K562 (cell line): ENCODE data around the gene KIF23. TPM values are rescaled to one million over a fixed set of nuclear protein-coding genes. Genes with fewer than 3 reads are reported as not detected.

ENCODE experiments used
- HDAC3 ChIP-seq: fragments of 450-650 bp; IDR thresholded peaks from 2 replicates; pipeline ENCODE4 v1.6.1; 2018; ENCODE audit warnings: borderline replicate concordance, mild to moderate bottlenecking, moderate library complexity; ENCODE audit not compliant: partially characterized antibody
- MYNN ChIP-seq, 2 experiments: sonication (generic); formaldehyde crosslinking in 1 of 2; IDR thresholded peaks; 2 replicates each; pipeline versions ENCODE4 v1.5.0 to v1.6.1; 2016 to 2020; ENCODE audit warnings: antibody characterized with exemption in 1 of 2, missing genetic modification reagents in 1 of 2
- SIRT6 ChIP-seq: IDR thresholded peaks from one replicate; pipeline ENCODE4 v1.6.1; 2012; ENCODE audit warnings: low read depth, mild to moderate bottlenecking, control low read depth, inconsistent platforms, low read length, moderate library complexity
- U2AF1 ChIP-seq: fragments of 200-400 bp; formaldehyde crosslinking; optimal IDR thresholded peaks from 2 replicates; pipeline ENCODE3; 2017; ENCODE audit warnings: mild to moderate bottlenecking, low read depth, low read length, moderate library complexity
- polyA plus RNA-seq, 8 experiments: library from polyadenylated mRNA; depleted of rRNA in 4 of 8; stranded (reverse) in 5 of 8; unstranded in 3 of 8; fragments of >200 nt; fragmentation: Nextera tagmentation in 2 of 8; fragmentation: Illumina TruSeq in 1 of 8; extraction: Ambion mirVana in 2 of 8; extraction: Trizol in 1 of 8; gene quantifications; 2 replicates each; pipeline versions ENCODE4 v1.2.1 to v1.2.3, GENCODE V29; 2011 to 2014; ENCODE audit warnings: inconsistent platforms in 1 of 8, missing spikeins in 1 of 8
- total RNA-seq, 7 experiments: library from RNA; depleted of rRNA in 6 of 7; stranded (reverse); fragments of >200 nt in 6 of 7; fragmentation: Illumina TruSeq in 2 of 7; extraction: Trizol in 2 of 7; gene quantifications; 2 replicates each; pipeline versions ENCODE4 v1.2.1 to v1.2.3, GENCODE V29; 2011 to 2021; ENCODE audit warnings: low replicate concordance in 1 of 7
- TF ChIP-seq, protein P1 (sequence below): fragments of 250-450 bp; sonication (Bioruptor Pico); IDR thresholded peaks from 2 replicates; pipeline ENCODE4 v1.5.1; 2021; ENCODE audit warnings: mild to moderate bottlenecking
- TF ChIP-seq, protein P2 (sequence below): fragments of 250-450 bp; sonication (Bioruptor Pico); IDR thresholded peaks from 2 replicates; pipeline ENCODE4 v1.5.0; 2021; ENCODE audit warnings: mild to moderate bottlenecking, moderate library complexity

The KIF23 gene
- total and polyA plus RNA-seq, 9 of the 15 experiments (the other 6 are each of a cell fraction or from before 2014, with no cell fraction given) = 29.4 to 58.2 (median 41.9) TPM

DNA sequence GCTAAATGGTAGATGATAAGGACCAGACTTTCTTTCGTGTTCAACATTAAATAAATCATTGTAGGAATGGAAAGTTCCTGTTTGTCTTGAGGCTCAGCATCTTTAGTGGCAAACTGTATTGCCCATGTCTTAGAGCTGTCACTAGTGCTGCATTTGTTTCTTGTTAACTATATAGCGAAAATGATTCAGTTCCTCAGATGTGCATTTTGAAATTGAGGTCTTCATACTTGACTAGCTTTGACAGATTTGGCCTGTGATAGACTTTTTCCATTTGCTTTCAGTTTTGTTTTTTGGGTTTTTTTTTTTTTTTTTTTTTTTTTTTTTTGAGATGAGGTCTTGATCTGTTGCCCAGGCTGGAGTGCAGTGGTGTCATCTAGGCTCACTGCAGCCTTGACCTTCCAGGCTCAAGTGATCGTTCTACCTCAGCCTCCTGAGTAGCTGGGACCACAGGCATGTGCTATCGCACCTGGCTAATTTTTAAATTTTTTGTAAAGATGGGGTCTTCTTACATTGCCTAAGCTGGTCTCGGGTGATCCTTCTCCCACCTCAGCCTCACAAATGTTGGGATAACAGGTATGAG, 29.0 kb downstream of the KIF23 start (continued):
- TF ChIP-seq, protein P1, sequence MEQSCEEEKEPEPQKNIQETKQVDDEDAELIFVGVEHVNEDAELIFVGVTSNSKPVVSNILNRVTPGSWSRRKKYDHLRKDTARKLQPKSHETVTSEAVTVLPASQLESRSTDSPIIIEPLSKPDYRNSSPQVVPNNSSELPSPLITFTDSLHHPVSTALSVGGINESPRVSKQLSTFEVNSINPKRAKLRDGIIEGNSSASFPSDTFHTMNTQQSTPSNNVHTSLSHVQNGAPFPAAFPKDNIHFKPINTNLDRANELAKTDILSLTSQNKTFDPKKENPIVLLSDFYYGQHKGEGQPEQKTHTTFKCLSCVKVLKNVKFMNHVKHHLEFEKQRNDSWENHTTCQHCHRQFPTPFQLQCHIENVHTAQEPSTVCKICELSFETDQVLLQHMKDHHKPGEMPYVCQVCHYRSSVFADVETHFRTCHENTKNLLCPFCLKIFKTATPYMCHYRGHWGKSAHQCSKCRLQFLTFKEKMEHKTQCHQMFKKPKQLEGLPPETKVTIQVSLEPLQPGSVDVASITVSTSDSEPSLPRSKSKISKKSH = no peak
- TF ChIP-seq SIRT6 (no peak), HDAC3 (no peak), MYNN (IDR thresholded peaks at IDR 0.05) (no peak), MYNN (CRISPR knock-in tag; IDR thresholded peaks at IDR 0.05) (no peak), U2AF1 (no peak)
- TF ChIP-seq, protein P2, sequence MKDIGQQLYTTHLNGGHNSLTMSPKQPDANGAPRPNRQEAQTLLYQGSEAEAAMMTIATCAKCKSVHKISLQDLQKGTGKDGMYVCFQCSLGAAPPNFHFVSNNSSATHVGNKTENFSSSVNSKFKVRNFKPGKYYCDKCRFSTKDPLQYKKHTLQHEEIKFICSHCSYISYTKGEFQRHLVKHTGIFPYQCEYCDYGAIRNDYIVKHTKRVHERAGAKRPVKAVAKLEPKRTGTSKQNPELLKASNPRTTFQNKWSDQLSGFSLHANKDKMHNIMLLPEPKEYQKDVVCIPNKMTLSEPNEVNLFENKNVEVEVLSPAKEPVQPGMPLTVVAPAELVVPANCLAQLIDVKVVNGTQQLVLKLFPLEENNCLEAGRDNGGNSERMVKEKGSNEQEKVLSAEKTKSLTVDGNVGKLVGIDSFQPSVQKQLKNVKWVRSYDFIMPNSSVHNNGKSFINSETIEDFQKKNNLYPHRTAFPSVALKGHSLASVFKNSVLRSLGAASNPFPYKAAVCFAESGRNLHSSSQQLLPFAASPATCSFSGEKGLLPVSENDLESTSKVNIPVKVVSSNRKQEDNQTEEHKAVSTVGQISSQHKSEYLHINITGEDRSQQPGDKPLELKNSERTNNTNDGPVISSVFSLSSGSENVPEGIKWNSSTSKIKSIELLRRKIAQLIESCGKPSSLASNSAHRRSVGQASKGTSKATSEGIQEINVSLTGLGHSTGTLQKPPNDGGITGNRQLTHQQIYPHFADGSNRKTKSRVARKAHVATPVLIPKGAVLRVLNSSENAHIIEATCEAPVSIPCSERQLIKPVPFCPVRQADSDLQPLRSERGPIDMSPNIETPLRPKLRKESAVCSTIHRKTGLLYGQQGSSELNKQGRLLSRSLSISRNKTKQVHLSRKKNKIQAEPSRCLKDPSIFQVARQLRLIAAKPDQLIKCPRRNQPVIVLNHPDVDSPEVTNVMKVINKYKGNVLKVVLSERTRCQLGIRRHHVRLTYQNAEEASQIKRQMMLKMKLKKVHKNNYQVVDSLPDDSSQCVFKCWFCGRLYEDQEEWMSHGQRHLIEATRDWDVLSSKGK (CRISPR knock-in tag) = no peak
